ENCODE results near the gene DLG4. TPM values are rescaled to one million over a fixed set of nuclear protein-coding genes. Genes with fewer than 3 reads are reported as not detected.

The DLG4 gene
- total RNA-seq, 1 donor from 2014 or later = 29.3 TPM

DNA sequence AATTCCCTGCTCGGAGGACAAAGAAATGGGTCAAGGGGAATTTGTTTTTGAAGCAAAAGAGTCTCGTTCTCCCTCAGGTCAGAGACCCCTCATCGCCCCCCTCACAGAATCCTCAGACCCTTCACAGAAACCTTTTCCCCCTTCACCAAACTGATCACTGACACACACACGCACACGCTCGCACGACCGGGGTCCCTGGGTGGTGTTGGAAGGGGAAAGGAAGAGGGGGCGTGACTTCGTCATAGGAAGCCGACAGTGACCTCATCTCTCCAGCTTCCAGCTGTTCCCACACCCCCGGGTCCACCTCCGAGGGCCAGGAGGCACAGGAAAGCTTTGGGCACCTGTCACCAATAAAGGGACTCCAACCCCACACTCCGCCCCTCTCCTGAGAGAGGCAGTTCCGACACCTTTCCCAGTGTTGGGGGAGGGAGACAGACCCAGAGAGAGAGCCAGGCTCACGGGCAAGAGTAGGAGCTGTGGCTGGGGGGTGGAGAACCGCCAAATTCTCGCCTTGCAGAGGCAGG lies 41.6 kb downstream of the DLG4 start:
- TF ChIP-seq CTCF (IDR thresholded peaks at IDR 0.05) = no peak
- Histone ChIP-seq H3K4me3 (peak overlapping the region; percentile 50), H3K27me3 (ENCODE audit: low read depth) (peaks cover 14% of the 10 kb centered on the region), H3K4me1 (peaks cover 27% of the 10 kb centered on the region), H3K36me3 (no peaks in the 10 kb centered on the region), H3K27ac (no peak overlapping the region), H3K9me3 (no peaks in the 10 kb centered on the region)
- intact Hi-C loops (cut with DNase I) = no loop called here
- peak; percentile 27 to 31 for ATAC-seq
- no peak for DNase-seq

DNA sequence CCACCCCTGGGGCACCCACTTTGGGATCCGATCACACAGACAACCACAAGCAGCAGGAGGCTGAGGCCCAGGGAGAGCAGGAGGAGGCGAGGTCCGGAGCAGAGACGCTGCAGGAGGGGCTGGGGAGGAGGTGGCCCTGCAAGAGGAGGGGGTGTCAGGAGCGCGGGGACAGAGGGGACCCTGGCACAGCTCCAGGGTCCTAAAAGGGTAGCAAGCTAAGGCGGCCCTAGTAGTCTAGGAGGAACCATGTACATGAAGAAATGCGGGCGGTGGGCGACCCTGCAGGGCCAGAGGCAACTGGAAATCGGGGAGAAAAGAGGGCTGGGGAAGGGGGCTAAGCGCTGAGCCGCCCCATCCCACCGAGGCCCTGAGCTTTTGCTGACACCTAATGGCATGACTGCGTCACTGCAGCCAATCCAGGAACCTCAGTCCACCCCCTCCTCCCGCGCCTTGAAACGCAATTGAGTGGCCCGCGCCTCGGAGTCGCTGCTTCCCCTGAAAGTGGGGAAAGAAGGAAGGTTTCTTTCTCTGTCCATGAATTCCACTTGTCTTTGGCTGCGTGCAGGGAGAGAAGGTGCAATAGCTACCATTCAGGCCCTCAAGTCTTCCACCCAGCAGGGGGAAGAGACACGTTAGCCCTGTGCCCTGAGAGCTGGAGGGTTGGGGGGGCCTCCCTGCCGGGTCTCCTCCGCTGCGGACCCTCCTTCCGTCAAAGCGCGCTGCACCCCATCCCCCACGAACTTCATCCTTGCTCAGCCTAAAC lies 42.3 kb downstream of the DLG4 start:
- intact Hi-C loops (cut with DNase I) = no loop called here

DNA sequence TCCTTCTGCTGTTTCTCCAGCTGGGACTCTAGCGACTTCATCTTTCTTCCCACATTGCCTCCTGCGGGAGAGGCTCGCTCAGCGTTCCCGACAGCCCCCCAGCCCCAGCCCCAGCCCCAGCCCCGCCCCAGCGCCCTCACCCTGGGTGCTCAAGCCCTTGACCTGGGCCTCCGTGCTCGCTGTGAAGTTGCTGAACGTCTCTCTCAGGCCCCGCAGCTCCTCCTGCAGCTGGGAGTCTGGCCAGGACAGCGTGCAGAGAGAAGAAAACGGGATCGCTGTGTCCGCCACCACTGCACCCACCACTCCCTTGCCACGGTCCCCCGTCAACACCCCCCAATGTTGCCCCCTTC lies 42.8 kb downstream of the DLG4 start:
- no peak for TF ChIP-seq CTCF (IDR thresholded peaks at IDR 0.05)
- Histone ChIP-seq H3K4me3 (peak overlapping the region; percentile 50), H3K27ac (no peak overlapping the region), H3K27me3 (ENCODE audit: low read depth) (peaks cover 14% of the 10 kb centered on the region), H3K9me3 (no peaks in the 10 kb centered on the region), H3K4me1 (peaks cover 27% of the 10 kb centered on the region), H3K36me3 (no peaks in the 10 kb centered on the region)
- ATAC-seq (peak in 1 of 2 donors; percentile 8), DNase-seq (no peak)
- intact Hi-C loops (cut with DNase I) = no loop called here

More for the DNA sequence above, 42.3 kb downstream of the DLG4 start:
- Histone ChIP-seq H3K4me1 (peaks cover 27% of the 10 kb centered on the region), H3K36me3 (no peaks in the 10 kb centered on the region), H3K9me3 (no peaks in the 10 kb centered on the region), H3K27ac (no peak overlapping the region), H3K27me3 (ENCODE audit: low read depth) (peaks cover 14% of the 10 kb centered on the region), H3K4me3 (peak overlapping the region; percentile 50)
- TF ChIP-seq CTCF (IDR thresholded peaks at IDR 0.05) = peak; percentile 89
- DNase-seq (peak; percentile 80), ATAC-seq (peak; percentile 84 to 87)

DNA sequence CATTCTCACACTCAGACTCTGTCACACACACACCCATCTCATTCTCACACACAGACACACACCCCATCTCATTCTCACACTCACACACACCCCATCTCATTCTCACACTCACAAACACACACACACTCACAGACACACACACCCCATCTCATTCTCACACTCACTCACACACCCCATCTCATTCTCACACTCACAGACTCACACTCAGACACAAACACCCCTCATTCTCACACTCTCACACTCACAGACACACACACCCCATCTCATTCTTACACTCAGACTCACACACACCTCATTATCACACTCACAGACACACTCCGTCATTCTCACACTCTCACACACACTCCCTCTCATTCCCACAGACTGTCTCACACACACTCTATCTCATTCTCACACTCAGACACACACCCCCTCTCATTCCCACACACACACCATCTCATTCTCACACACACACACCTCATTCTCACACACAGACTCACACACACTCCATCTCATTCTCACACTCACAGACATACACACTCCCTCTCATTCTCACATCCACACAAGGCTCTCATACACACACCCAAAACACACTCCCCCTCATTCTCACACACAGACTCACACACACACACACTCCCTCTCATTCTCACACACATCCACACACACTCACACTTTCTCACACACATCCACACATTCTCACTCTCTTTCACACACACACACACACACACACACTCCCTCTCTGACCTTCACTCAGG lies 43.4 kb downstream of the DLG4 start:
- DNase-seq (no peak), ATAC-seq (no peak)
- no peak for TF ChIP-seq CTCF (IDR thresholded peaks at IDR 0.05)
- H3K4me3 ChIP-seq = no peak overlapping the region
- peaks cover 27% of the 10 kb centered on the region for H3K4me1 ChIP-seq
- peaks cover 14% of the 10 kb centered on the region for H3K27me3 ChIP-seq (ENCODE audit: low read depth)
- intact Hi-C loops (cut with DNase I) = no loop called here
- H3K27ac ChIP-seq = no peak overlapping the region
- no peaks in the 10 kb centered on the region for H3K36me3 ChIP-seq
- no peaks in the 10 kb centered on the region for H3K9me3 ChIP-seq

- TF ChIP-seq CTCF (IDR thresholded peaks at IDR 0.05) = no peak
- Histone ChIP-seq H3K27ac (no peak overlapping the region), H3K4me1 (peaks cover 27% of the 10 kb centered on the region), H3K36me3 (no peaks in the 10 kb centered on the region), H3K4me3 (no peak overlapping the region), H3K9me3 (no peaks in the 10 kb centered on the region), H3K27me3 (ENCODE audit: low read depth) (peaks cover 14% of the 10 kb centered on the region)
- no peak for ATAC-seq
- intact Hi-C loops (cut with DNase I) = no loop called here
- no peak for DNase-seq
Observed at GRCh38 chr17:7175330-7175733, 44.3 kb downstream of the DLG4 start.

All from lower lobe of right lung (tissue), 2 donors.